Stimulated activated CD8-positive, alpha-beta memory T cell treated with anti-CD3 and anti-CD28 coated beads, Interleukin-4, amount 100 ng/mL, for 48 hours (primary cell): Measurements from ENCODE around the gene CDC42.

Source experiments
- DNase-seq: peaks from one replicate; pipeline ENCODE4 v3.0.0-alpha.2; 2020

Gene CDC42

GRCh38 chr1:22038036-22038435 is 14.5 kb upstream of the CDC42 start:
- DNase-seq = no peak

GRCh38 chr1:22039594-22040285 is 12.8 kb upstream of the CDC42 start:
- DNase-seq = peak; percentile 88

- no peak for DNase-seq
Observed at GRCh38 chr1:22040286-22040623, 12.3 kb upstream of the CDC42 start.

- no peak for DNase-seq
Observed at GRCh38 chr1:22041505-22041904, 11.0 kb upstream of the CDC42 start.

GRCh38 chr1:22043198-22043769 is 9.2 kb upstream of the CDC42 start:
- DNase-seq = no peak

GRCh38 chr1:22044690-22045420 is 7.7 kb upstream of the CDC42 start:
- DNase-seq = no peak

- no peak for DNase-seq
Observed at GRCh38 chr1:22045604-22046228, 6.8 kb upstream of the CDC42 start.

GRCh38 chr1:22048351-22049192 is 3.9 kb upstream of the CDC42 start:
- peak; percentile 58 for DNase-seq

GRCh38 chr1:22050330-22050729 is 2.2 kb upstream of the CDC42 start:
- DNase-seq = no peak

GRCh38 chr1:22051607-22052114 is 848 bp upstream of the CDC42 start:
- DNase-seq = no peak

- peak; percentile 59 for DNase-seq
Observed at GRCh38 chr1:22053017-22053860, 730 bp downstream of the CDC42 start.

- DNase-seq = no peak
Observed at GRCh38 chr1:22053861-22054770, 1.6 kb downstream of the CDC42 start.

GRCh38 chr1:22055463-22055862 is 3.0 kb downstream of the CDC42 start:
- DNase-seq = no peak

- no peak for DNase-seq
Observed at GRCh38 chr1:22056043-22056442, 3.5 kb downstream of the CDC42 start.

- DNase-seq = no peak
Observed at GRCh38 chr1:22056936-22057335, 4.4 kb downstream of the CDC42 start.

GRCh38 chr1:22057861-22058260 is 5.4 kb downstream of the CDC42 start:
- DNase-seq = no peak

- no peak for DNase-seq
Observed at GRCh38 chr1:22064751-22065402, 12.4 kb downstream of the CDC42 start.

- no peak for DNase-seq
Observed at GRCh38 chr1:22071511-22071910, 19.0 kb downstream of the CDC42 start.

GRCh38 chr1:22074803-22075202 is 22.3 kb downstream of the CDC42 start:
- no peak for DNase-seq

- DNase-seq = no peak
Observed at GRCh38 chr1:22075718-22076117, 23.2 kb downstream of the CDC42 start.
